Upper lobe of left lung (tissue), 6 donors: Measurements from ENCODE around the gene ITPKB. TPM values are rescaled to one million over a fixed set of nuclear protein-coding genes. Genes with fewer than 3 reads are reported as not detected.

ENCODE experiments used
- ATAC-seq, 2 donors: fragments of 200-7000 bp; cut with Tn5 transposase; one replicate each; pipeline ENCODE4 v1.9.1; 2022; ENCODE audit warnings: mild to moderate bottlenecking in 2 of 2, moderate library complexity in 2 of 2; ENCODE audit not compliant: low FRiP score in 2 of 2
- DNase-seq, 2 donors: peaks; one replicate each; pipeline ENCODE4 v3.0.0-alpha.2; 2019 to 2020
- H3K27ac ChIP-seq, 4 donors: fragments of 200-600 bp; sonication (generic); one replicate each; pipeline ENCODE4 v1.5.1; 2016 to 2019
- H3K27me3 ChIP-seq, 4 donors: fragments of 200-600 bp; sonication (generic); one replicate each; pipeline ENCODE4 v1.5.1; 2017 to 2019
- H3K36me3 ChIP-seq, 4 donors: fragments of 200-600 bp; sonication (generic); one replicate each; pipeline ENCODE4 v1.5.1; 2016 to 2019
- H3K4me1 ChIP-seq, 4 donors: fragments of 200-600 bp; sonication (generic); one replicate each; pipeline ENCODE4 v1.5.1; 2018 to 2019
- H3K4me3 ChIP-seq, 4 donors: fragments of 200-600 bp; sonication (generic); one replicate each; pipeline ENCODE4 v1.5.1; 2017 to 2019; ENCODE audit warnings: mild to moderate bottlenecking in 2 of 4, moderate library complexity in 1 of 4
- H3K9me3 ChIP-seq, 4 donors: fragments of 200-600 bp; sonication (generic); one replicate each; pipeline ENCODE4 v1.5.1; 2018 to 2019
- CTCF ChIP-seq, 6 experiments: fragments of 450-650 bp in 4 of 6; fragments of 200-600 bp in 2 of 6; sonication (generic) in 2 of 6; IDR thresholded peaks; one replicate each; pipeline ENCODE4 v1.5.1; 2016 to 2019; ENCODE audit warnings: antibody characterized with exemption in 6 of 6
- EP300 ChIP-seq, 4 donors: sonication (generic); formaldehyde crosslinking; IDR thresholded peaks; one replicate each; pipeline ENCODE4 v1.5.1; 2017; ENCODE audit warnings: antibody characterized with exemption in 4 of 4, control low read depth in 2 of 4
- POLR2A ChIP-seq, 4 donors: fragments of 450-650 bp; IDR thresholded peaks; one replicate each; pipeline ENCODE4 v1.5.1; 2016 to 2017; ENCODE audit warnings: antibody characterized with exemption in 4 of 4, mild to moderate bottlenecking in 2 of 4
- POLR2AphosphoS5 ChIP-seq, 2 donors: sonication (generic); formaldehyde crosslinking; IDR thresholded peaks; one replicate each; pipeline ENCODE4 v1.5.1; 2017; ENCODE audit warnings: antibody characterized with exemption in 2 of 2
- WGBS, 2 donors: methylation state at CpG; one replicate each; pipeline ENCODE4 v1.1.5; 2017 to 2018; 5-methylcytosine and 5-hydroxymethylcytosine counted together
- total RNA-seq, 6 donors: library from RNA; depleted of rRNA in 4 of 6; stranded (reverse); fragments of >200 nt in 4 of 6; gene quantifications; one replicate each; pipeline versions ENCODE4 v1.1.0 to v1.2.1, GENCODE V29; 2016 to 2021
- donor health status: DM: no; HTN: no; CAD: no; lungs with moderate emphysema.
- donor health status: DM: no; HTN: yes; CAD: no; lungs with severe emphysema.

The ITPKB gene
- total RNA-seq, 6 donors from 2014 or later: 19.8 to 62.9 (median 45.8) TPM

- DNase-seq (peak in 1 of 2 donors; percentile 78), ATAC-seq (no peak)
- H3K27me3 ChIP-seq: no peaks in the 10 kb centered on the region
- H3K27ac ChIP-seq: peak overlapping the region; percentile 84 to 98 (median 92)
- peak overlapping the region; percentile 40 to 79 (median 78) for H3K4me3 ChIP-seq
- H3K36me3 ChIP-seq: peaks cover 0 to 18% (median 4%) of the 10 kb centered on the region in 4 donors
- H3K4me1 ChIP-seq: peaks cover 51 to 67% (median 58%) of the 10 kb centered on the region in 4 donors
- H3K9me3 ChIP-seq: no peaks in the 10 kb centered on the region
- no peak for TF ChIP-seq EP300 (IDR thresholded peaks at IDR 0.05)
- no peak for TF ChIP-seq CTCF (IDR thresholded peaks at IDR 0.05)
- TF ChIP-seq POLR2AphosphoS5 (IDR thresholded peaks at IDR 0.05): no peak
- TF ChIP-seq POLR2A (IDR thresholded peaks at IDR 0.05): no peak
- 68 to 80% methylated on average over 2 to 39 of the region's 39 CpGs for WGBS, 2 donors
Measured at GRCh38 chr1:226736001-226736907, 2.8 kb downstream of the ITPKB start.

- peak overlapping the region in 3 of 4 donors; percentile 17 to 98 (median 92) for H3K27ac ChIP-seq
- H3K36me3 ChIP-seq: peaks cover 0 to 18% (median 5%) of the 10 kb centered on the region in 4 donors
- no peaks in the 10 kb centered on the region for H3K9me3 ChIP-seq
- peak overlapping the region in 3 of 4 donors; percentile 78 to 79 (median 78) for H3K4me3 ChIP-seq
- 67 to 85% methylated on average over 5 to 12 of the region's 12 CpGs for WGBS, 2 donors
- ATAC-seq (no peak), DNase-seq (no peak)
- no peak for TF ChIP-seq POLR2A (IDR thresholded peaks at IDR 0.05)
- TF ChIP-seq CTCF (IDR thresholded peaks at IDR 0.05): no peak
- TF ChIP-seq EP300 (IDR thresholded peaks at IDR 0.05): no peak
- TF ChIP-seq POLR2AphosphoS5 (IDR thresholded peaks at IDR 0.05): no peak
- H3K27me3 ChIP-seq: no peaks in the 10 kb centered on the region
- H3K4me1 ChIP-seq: peaks cover 51 to 74% (median 62%) of the 10 kb centered on the region in 4 donors
Measured at GRCh38 chr1:226735576-226735975, 3.5 kb downstream of the ITPKB start.

- ATAC-seq (no peak), DNase-seq (no peak)
- Histone ChIP-seq H3K36me3 (peaks cover 0 to 18% (median 5%) of the 10 kb centered on the region in 4 donors), H3K4me1 (peaks cover 48 to 76% (median 56%) of the 10 kb centered on the region in 4 donors), H3K27me3 (no peaks in the 10 kb centered on the region), H3K9me3 (no peaks in the 10 kb centered on the region), H3K4me3 (peak overlapping the region in 3 of 4 donors; percentile 5 to 78 (median 29)), H3K27ac (peak overlapping the region in 1 of 4 donors; percentile 92)
- WGBS, 2 donors: 69 to 71% methylated on average over 3 of the region's 3 CpGs
- no peak for TF ChIP-seq POLR2A (IDR thresholded peaks at IDR 0.05)
- no peak for TF ChIP-seq POLR2AphosphoS5 (IDR thresholded peaks at IDR 0.05)
- no peak for TF ChIP-seq CTCF (IDR thresholded peaks at IDR 0.05)
- no peak for TF ChIP-seq EP300 (IDR thresholded peaks at IDR 0.05)
Measured at GRCh38 chr1:226734611-226735153, 4.4 kb downstream of the ITPKB start.

GRCh38 chr1:226733876-226734275 is 5.2 kb downstream of the ITPKB start:
- ATAC-seq (no peak), DNase-seq (no peak)
- Histone ChIP-seq H3K4me3 (peak overlapping the region in 3 of 4 donors; percentile 5 to 78 (median 29)), H3K9me3 (no peaks in the 10 kb centered on the region), H3K27ac (peak overlapping the region in 2 of 4 donors; percentile 23 to 92), H3K27me3 (no peaks in the 10 kb centered on the region), H3K36me3 (peaks cover 0 to 19% (median 5%) of the 10 kb centered on the region in 4 donors), H3K4me1 (peaks cover 46 to 78% (median 56%) of the 10 kb centered on the region in 4 donors)
- no peak for TF ChIP-seq POLR2AphosphoS5 (IDR thresholded peaks at IDR 0.05)
- no peak for TF ChIP-seq EP300 (IDR thresholded peaks at IDR 0.05)
- no peak for TF ChIP-seq CTCF (IDR thresholded peaks at IDR 0.05)
- TF ChIP-seq POLR2A (IDR thresholded peaks at IDR 0.05): no peak
- WGBS, 2 donors: 71 to 89% methylated on average over 4 of the region's 4 CpGs
